CD4-positive, alpha-beta T cell treated with Interleukin-6 for 4 hours (primary cell): ENCODE measurements around the gene UBAP2.
"Not testable (repeated sequence)": the region's sequence is repeated elsewhere in the genome, so short reads cannot be mapped to it uniquely, and the experiment has no call there.

Experiments used
- DNase-seq: peaks from one replicate; pipeline ENCODE4 v3.0.0-alpha.2; 2020; ENCODE audit warnings: mixed read lengths

The UBAP2 gene

GRCh38 chr9:34047864-34048726 lies 592 bp downstream of the UBAP2 start:
- DNase-seq, result peak; percentile 57

- DNase-seq, result no peak
Measured at GRCh38 chr9:34046784-34047379, 1.8 kb downstream of the UBAP2 start.

GRCh38 chr9:34045903-34046302 lies 2.8 kb downstream of the UBAP2 start:
- no peak for DNase-seq

- not testable (repeated sequence) for DNase-seq
Measured at GRCh38 chr9:34042074-34042473, 6.6 kb downstream of the UBAP2 start.

- DNase-seq, result not testable (repeated sequence)
Measured at GRCh38 chr9:34038851-34039250, 9.8 kb downstream of the UBAP2 start.

- DNase-seq, result no peak
Measured at GRCh38 chr9:34037626-34038025, 11.1 kb downstream of the UBAP2 start.

GRCh38 chr9:34036625-34037024 lies 12.1 kb downstream of the UBAP2 start:
- no peak for DNase-seq

- no peak for DNase-seq
Measured at GRCh38 chr9:34035656-34036055, 13.0 kb downstream of the UBAP2 start.

- DNase-seq, result no peak
Measured at GRCh38 chr9:34034698-34035065, 14.0 kb downstream of the UBAP2 start.

- no peak for DNase-seq
Measured at GRCh38 chr9:34032631-34033030, 16.1 kb downstream of the UBAP2 start.

GRCh38 chr9:34027845-34028574 lies 20.7 kb downstream of the UBAP2 start:
- DNase-seq, result no peak

GRCh38 chr9:34025811-34026210 lies 22.9 kb downstream of the UBAP2 start:
- no peak for DNase-seq

GRCh38 chr9:34025062-34025461 lies 23.6 kb downstream of the UBAP2 start:
- DNase-seq, result no peak

GRCh38 chr9:34024476-34024875 lies 24.2 kb downstream of the UBAP2 start:
- not testable (repeated sequence) for DNase-seq

- no peak for DNase-seq
Measured at GRCh38 chr9:34016149-34016548, 32.5 kb downstream of the UBAP2 start.

- DNase-seq, result peak; percentile 18
Measured at GRCh38 chr9:34010979-34011378, 37.7 kb downstream of the UBAP2 start.

GRCh38 chr9:34001951-34002350 lies 46.7 kb downstream of the UBAP2 start:
- DNase-seq, result no peak

GRCh38 chr9:34001298-34001697 lies 47.4 kb downstream of the UBAP2 start:
- no peak for DNase-seq

GRCh38 chr9:33995449-33995848 lies 53.2 kb downstream of the UBAP2 start:
- no peak for DNase-seq

- no peak for DNase-seq
Measured at GRCh38 chr9:33993104-33993503, 55.6 kb downstream of the UBAP2 start.

- no peak for DNase-seq
Measured at GRCh38 chr9:33992632-33993031, 56.1 kb downstream of the UBAP2 start.

- no peak for DNase-seq
Measured at GRCh38 chr9:33988219-33988890, 60.3 kb downstream of the UBAP2 start.

GRCh38 chr9:33976414-33976813 lies 72.3 kb downstream of the UBAP2 start:
- DNase-seq, result no peak
